Measurements from ENCODE around the gene RANGRF.
"Not testable (repeated sequence)": the region's sequence is repeated elsewhere in the genome, so short reads cannot be mapped to it uniquely, and the experiment has no call there.

RANGRF gene, protein sequence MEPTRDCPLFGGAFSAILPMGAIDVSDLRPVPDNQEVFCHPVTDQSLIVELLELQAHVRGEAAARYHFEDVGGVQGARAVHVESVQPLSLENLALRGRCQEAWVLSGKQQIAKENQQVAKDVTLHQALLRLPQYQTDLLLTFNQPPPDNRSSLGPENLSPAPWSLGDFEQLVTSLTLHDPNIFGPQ

DNA sequence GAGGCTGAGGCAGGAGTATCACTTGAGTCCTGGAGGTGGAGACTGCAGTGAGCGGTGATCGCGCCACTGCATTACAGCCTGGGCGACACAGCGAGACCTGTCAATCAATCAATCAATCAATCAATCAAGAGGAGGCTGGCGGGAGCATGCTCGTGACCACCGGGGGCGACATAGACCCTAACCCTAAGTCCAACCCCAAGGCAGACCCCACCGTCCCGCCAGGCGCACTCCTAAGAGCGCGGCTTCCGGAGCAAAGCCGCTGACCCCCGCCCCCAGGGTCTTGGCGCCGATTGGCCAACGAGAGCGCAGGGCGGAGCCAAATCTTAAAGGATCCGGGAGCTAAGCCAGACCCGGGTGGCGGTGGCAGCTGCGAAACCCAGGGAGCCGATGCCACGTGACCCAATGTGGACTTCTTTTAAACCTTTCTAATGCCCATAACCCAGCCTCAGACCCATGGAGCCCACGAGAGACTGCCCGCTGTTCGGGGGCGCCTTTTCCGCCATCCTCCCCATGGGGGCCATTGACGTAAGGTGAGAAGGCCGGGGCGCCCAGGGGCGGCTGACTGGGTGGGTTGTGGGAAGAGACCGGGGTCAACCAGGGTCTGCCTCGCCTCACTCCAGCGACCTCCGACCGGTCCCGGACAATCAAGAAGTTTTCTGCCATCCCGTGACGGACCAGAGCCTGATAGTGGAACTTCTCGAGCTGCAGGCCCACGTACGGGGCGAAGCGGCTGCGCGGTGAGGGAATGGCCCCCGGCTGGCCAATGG lies at the start of gene RANGRF:
Gene RANGRF, plus strand, starts transcription at position 335 of the 767 bp plus-strand sequence. Its CDS starts 119 bp downstream, at position 454.
- peak; percentile 74 to 79 for DNase-seq (ENCODE audit: low read depth in 2 of 2)

DNA sequence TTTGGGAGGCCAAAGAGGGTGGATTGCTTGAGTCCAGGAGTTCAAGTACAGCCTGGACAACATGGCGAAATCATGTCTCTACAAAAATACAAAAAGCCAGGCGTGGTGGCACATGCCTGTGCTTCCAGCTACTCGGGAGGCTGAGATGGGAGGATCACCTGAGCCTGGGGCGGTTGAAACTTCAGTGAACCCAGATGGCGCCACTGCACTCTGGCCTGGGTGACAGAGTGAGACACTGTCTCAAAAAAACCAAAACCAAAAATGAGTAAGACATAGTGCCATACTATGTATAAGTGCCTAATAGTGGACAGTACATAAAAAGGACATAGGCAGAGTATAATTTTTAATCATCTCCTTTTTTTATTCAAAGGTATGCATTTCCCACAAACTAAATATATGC lies 44.6 kb upstream of the RANGRF start:
- no peak for DNase-seq (ENCODE audit: low read depth in 2 of 2)

DNA sequence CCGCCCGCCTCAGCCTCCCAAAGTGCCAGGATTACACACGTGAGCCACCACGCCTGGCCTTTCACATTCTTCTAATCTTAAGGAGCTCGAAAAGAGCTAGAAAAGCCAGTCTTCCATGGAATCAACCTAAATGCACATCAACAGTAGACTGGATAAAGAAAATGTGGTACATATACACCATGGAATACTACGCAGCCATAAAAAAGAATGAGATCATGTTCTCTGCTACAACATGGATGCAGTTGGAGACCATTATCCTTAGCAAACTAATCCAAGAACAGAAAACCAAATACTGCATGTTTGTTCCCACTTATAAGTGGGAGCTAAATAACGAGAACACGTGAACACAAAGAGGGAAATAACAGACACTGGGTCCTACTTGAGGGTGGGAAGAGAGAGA lies 43.7 kb upstream of the RANGRF start:
- DNase-seq (ENCODE audit: low read depth in 2 of 2): no peak

DNA sequence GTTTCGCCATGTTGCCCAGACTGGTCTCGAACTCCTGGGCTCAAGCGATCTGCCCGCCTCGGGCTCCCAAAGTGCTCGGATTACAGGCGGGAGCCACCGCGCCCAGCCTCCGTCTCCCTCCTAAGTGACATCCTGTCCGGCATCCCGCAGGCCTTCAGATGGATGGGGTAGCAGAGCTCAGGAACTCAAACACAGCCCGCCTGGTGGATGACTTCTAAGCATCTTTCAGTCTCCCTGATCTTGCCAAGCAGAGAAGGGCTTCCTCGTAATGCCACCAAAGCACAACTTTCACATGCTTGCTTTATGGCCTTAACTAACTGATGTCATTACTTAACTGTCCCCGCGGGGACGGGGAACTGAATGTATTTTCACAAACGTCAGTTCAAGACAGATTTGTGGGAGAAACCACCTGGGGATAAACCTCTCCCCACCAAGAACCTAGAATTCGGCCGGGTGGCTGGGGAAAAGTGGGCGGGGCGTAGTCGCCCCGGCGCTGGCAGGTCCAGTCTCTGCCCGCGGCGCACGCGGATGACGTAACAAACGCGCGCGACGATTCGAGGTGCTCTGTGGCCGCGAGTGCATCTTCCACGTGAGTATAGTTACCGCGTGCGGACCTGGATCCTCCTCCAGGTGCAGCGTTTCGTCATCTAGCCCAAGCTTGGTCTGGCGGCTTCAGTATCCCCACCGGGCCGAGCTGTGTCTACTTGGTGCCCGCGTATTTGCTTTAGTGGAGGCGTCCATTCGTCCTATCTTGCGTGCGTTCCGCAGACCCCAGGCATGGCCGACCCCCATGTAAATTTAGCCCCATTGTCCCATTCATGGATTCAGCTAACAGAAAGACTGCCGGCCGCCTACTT lies 39.5 kb upstream of the RANGRF start, which contains the start of gene PFAS:
Gene PFAS, plus strand, starts transcription at position 539 of the 857 bp plus-strand sequence. CDS start 4,649 bp downstream, outside the sequence.
- peak; percentile 97 to 98 for DNase-seq (ENCODE audit: low read depth in 2 of 2)

DNA sequence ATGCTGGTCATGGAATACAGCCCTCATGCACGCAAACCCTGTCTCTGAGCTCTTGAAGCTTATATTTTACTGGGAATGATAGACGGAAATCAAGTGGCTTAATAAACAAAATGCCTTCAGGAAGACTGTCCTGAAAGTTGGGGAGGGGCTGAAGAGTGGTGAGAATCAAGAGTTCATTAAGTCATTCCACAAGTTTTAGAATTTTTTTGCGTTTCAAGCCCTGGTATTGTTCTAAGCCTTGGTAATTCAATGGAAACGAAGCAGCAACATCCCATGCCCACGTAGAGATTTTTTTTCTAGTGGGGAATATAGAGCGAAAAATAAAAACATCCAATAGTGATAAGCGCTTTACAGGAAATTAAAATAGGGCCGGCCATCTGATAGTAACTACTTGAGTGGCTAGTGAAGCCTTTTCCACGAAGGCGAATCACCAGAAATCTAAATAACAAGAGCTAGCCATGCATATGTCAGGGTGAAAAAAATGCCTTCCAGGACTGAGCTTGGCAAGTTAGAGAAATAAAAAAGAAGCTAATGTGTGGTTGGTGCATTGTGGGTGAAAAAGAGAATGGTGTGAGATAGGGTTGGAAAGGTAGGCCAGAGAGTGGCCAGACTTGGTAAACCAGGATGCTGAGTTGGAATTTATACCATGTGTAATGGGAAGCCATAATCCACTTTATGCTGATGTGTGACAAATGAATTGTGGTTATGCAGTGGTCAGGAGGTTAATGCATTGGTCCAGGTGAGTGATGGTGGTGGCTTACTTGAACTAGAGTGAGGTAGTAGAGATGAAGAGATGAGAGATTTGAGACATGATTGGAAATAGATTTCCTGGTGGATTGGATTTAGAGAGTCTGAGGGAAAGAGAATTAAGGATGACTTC lies 38.6 kb upstream of the RANGRF start:
- DNase-seq (ENCODE audit: low read depth in 2 of 2): no peak

DNA sequence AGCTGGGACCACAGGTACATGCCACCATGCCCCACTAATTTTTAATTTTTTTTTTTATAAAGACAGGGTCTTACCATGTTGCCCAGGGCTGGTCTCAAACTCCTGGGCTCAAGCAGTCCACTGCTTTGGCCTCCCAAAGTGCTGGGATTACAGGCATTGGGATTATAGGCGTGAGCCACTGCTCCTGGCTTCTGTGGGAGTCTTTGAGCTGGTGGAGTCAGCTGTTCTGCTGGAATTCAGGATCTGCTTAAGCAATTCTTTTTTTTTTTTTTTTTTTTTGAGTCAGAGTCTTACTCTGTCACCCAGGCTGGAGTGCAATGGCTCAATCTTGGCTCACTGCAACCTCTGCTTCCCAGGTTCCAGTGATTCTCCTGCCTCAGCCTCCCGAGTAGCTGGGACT lies 37.1 kb upstream of the RANGRF start:
- not testable (repeated sequence) for DNase-seq (ENCODE audit: low read depth in 2 of 2)

DNA sequence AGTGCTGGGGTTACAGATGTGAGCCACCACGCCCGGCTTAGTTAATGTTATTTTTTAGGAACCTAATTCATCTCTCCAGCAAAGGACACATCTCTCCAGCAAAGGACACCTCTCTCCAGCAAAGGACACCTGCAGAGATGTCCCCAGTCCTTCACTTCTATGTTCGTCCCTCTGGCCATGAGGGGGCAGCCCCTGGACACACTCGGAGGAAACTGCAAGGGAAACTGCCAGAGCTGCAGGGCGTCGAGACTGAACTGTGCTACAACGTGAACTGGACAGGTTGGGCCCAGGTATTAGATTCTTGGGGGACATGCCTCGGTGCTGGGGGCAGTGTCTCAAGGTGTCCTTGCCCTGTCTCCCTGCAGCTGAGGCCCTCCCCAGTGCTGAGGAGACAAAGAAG lies 34.7 kb upstream of the RANGRF start:
- no peak for DNase-seq (ENCODE audit: low read depth in 2 of 2)

DNA sequence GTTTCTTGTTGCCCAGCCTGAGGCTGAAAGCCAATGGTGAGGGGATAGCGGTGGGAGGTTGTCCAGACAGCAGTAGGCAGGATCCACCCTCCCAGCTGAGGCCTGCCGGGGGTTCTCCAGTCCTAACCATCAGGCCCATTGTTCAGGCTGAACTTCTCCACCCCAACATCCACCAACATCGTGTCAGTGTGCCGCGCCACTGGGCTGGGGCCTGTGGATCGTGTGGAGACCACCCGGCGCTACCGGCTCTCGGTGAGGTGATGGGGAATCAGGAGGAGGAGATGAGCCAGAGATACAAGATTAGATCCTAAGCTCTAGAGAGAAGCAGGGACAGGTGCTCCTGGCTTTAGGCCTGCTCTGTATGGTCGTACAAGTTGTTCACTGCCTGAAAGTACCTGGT lies 33.6 kb upstream of the RANGRF start:
- DNase-seq (ENCODE audit: low read depth in 2 of 2): no peak

DNA sequence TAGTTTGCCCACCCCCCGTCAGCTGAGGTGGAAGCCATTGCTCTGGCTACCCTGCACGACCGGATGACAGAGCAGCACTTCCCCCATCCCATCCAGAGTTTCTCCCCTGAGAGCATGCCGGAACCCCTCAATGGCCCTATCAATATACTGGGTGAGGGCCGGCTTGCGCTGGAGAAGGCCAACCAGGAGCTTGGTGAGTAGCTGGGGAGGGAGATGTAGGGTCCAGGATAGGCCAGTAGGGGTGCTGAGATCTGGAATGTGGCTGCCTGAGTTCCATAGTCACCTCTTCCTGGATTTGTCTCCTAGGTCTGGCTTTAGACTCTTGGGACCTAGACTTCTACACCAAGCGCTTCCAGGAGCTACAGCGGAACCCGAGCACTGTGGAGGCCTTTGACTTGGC lies 33.0 kb upstream of the RANGRF start:
- no peak for DNase-seq (ENCODE audit: low read depth in 2 of 2)

DNA sequence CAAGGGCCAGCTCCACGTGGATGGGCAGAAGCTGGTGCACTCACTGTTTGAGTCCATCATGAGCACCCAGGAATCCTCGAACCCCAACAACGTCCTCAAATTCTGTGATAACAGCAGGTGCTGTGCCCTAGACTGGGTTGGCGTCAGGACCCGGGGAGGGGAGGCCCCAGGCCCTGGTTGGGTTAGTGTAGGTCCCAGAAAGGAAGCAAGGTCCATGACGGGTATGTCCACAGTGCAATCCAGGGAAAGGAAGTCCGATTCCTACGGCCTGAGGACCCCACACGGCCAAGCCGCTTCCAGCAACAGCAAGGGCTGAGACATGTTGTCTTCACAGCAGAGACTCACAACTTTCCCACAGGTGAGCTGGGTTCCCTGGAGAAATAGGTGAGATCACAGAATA lies 32.2 kb upstream of the RANGRF start:
- no peak for DNase-seq (ENCODE audit: low read depth in 2 of 2)

DNA sequence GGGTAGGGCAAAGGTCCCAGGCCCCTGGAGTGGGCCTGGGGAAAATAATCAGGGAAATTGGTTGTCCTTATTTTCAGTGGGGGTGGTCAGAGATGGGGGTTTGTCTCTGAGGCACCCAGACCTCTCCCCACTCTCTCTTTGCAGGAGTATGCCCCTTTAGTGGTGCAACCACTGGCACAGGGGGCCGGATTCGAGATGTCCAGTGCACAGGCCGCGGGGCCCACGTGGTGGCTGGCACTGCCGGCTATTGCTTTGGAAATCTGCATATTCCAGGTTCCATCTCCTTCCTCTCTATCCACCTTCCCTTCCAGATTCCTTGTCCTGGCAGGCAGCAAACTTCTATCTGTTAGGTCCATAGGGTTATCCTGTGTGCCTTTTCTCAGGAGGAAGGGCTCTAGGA lies 31.8 kb upstream of the RANGRF start:
- DNase-seq (ENCODE audit: low read depth in 2 of 2): no peak

DNA sequence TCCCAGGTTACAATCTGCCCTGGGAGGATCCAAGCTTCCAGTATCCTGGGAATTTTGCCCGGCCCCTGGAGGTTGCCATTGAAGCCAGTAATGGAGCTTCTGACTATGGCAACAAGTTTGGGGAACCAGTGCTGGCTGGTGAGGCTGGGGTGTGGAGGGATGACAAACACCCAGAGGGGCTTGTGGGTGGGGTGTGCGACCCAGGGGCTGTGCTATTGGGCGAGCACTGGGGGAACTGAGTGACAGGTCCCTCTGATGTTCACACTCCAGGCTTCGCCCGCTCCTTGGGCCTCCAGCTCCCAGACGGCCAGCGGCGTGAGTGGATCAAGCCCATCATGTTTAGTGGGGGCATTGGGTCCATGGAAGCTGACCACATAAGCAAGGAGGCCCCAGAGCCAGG lies 30.7 kb upstream of the RANGRF start:
- DNase-seq (ENCODE audit: low read depth in 2 of 2): no peak

DNA sequence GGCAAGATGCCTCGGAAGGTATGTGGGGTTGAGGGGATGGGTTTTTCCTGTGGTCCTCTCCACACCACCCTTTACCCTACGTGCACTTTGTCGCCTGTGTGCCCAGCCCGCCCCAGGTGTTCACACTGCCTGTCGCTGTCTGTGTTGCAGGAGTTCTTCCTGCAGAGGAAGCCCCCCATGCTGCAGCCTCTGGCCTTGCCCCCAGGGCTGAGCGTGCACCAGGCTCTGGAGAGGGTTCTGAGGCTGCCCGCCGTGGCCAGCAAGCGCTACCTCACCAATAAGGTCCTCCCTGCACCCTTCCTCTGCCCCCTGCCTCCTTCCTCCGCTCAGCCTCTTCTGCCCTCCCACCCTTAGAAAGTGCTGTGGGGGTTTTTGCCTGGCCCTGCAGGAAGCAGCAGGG lies 24.1 kb upstream of the RANGRF start:
- no peak for DNase-seq (ENCODE audit: low read depth in 2 of 2)

DNA sequence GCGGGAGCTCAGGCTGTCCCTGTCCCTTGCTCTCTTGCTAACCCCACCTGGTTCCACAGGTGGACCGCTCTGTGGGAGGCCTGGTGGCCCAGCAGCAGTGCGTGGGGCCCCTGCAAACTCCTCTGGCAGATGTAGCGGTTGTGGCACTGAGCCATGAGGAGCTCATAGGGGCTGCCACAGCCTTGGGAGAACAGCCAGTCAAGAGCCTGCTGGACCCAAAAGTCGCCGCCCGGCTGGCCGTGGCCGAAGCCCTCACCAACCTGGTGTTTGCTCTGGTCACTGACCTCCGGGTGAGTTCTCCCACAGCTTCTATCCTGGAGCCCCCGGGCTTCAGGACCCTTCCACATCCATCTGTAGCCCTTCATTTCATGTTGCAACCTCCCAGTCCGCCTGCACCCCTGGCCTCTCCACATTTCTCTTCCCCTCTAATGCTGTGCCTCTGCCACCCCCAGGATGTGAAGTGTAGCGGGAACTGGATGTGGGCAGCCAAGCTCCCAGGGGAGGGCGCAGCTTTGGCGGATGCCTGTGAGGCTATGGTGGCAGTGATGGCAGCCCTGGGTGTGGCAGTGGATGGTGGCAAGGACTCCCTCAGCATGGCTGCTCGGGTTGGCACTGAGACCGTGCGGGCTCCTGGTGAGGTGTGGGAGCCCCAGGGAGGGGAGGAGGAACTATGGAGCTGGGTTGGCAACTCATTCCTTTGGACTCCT lies 23.5 kb upstream of the RANGRF start:
- DNase-seq (ENCODE audit: low read depth in 2 of 2): no peak

DNA sequence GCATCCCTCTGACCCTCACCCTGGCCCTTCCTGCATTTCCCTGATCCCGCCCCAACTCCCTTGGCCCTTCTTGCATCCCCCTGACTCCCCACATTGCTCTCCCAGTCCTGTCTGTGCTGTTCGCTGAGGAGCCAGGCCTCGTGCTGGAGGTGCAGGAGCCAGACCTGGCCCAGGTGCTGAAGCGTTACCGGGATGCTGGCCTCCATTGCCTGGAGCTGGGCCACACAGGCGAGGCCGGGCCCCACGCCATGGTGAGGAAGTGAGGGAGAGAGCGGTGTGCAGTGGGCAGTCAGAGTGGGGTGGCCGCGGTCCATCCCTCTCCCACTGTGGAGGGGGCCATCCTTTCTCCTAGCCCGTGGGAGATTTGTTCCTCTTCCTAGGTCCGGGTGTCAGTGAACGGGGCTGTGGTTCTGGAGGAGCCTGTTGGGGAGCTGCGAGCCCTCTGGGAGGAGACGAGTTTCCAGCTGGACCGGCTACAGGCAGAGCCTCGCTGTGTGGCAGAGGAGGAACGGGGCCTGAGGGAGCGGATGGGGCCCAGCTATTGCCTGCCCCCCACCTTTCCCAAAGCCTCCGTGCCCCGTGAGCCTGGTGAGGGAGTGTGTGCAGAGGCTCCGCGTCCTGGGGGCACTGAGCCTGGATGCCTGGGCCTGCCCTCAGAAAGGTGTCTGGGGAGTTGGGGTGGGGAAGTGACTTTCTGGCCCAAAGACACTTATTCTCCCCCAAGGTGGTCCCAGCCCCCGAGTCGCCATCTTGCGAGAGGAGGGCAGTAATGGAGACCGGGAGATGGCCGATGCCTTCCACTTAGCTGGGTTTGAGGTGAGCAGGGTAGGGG lies 21.6 kb upstream of the RANGRF start:
- no peak for DNase-seq (ENCODE audit: low read depth in 2 of 2)

DNA sequence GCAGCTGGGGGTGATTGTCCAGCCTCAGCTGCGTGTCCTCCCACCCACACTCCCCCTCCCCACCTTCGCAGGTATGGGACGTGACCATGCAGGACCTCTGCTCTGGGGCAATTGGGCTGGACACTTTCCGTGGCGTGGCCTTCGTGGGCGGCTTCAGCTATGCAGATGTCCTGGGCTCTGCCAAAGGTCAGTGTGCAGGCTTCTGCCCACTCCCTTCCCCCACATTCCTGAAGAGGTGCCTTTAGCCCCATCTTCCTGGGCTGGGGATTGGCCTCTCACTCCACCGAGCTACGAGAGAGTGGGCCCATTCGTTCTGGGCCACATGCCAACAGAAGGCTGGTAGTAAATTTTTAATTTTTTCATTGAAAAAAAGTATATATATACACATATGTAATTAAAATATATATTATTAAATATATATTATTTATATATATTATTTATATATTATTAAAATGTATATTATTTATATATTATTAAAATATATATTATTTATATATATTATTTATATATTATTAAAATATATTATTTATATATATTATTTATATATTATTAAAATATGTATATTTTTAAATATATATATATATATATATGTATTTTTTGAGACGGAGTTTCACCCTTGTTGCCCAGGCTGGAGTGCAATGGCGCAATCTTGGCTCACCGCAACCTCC lies 20.9 kb upstream of the RANGRF start:
- no peak for DNase-seq (ENCODE audit: low read depth in 2 of 2)

DNA sequence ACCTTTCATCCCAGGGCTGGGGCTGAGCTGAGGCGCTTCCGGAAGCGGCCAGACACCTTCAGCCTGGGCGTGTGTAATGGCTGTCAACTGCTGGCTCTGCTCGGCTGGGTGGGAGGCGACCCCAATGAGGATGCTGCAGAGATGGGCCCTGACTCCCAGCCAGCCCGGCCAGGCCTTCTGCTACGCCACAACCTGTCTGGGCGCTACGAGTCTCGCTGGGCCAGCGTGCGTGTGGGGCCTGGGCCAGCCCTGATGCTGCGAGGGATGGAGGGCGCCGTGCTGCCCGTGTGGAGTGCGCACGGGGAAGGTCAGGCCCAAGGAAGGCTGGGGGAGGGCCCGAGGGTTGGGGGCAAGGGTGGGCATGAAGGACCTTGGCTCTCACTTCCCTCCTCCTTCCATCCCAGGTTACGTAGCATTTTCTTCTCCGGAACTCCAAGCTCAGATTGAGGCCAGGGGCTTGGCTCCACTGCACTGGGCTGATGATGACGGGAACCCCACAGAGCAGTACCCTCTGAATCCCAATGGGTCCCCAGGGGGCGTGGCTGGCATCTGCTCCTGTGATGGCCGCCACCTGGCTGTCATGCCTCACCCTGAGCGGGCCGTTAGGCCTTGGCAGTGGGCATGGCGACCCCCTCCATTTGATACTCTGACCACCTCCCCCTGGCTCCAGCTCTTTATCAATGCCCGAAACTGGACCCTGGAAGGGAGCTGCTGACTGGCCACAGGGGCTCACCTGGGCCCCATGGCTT lies 19.7 kb upstream of the RANGRF start:
- no peak for DNase-seq (ENCODE audit: low read depth in 2 of 2)

DNA sequence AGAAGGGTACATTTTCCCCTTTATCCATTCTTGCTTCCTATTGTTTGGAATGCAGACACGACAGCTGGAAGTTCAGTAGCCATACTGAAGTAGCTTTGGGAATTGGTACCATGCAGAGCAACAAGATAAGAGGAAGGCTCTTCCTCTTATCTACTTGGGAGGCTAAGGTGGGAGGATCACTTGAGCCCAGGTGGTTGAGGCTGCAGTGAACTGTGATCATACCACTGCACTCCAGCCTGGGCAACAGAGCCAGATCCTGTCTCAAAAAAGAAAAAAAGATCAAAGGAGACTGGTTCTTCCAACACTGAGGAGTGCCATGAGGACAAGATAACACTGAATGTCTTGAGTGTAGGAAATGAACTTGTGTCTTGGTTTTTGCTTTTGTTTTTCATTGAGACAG lies 16.0 kb upstream of the RANGRF start:
- no peak for DNase-seq (ENCODE audit: low read depth in 2 of 2)
